ENCODE measurements around the gene R3HDM2.
"Not testable (repeated sequence)": the region's sequence is repeated elsewhere in the genome, so short reads cannot be mapped to it uniquely, and the experiment has no call there.

R3HDM2 gene

DNA sequence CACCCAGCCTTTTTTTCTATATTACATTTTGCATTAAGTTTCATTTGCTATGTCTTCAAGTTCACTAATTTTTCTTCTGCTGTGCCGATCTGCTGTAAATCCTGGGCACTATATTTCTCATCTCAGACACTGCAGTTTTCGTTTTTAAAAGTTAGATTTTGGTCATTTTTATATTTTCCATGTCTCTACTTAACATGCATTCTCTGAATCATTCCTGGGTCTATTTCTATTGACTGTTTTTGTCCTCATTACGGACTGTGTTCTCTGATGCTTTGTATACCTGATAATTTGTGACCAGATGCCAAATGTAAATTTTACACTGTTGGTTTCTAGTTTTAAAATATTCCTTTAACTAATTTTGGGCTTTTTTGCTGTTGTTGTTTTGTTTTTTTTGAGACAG is 64.5 kb downstream of the R3HDM2 start:
- no peaks in the 10 kb centered on the region for H3K27me3 ChIP-seq (ENCODE audit: control insufficient read depth in 1 of 2, insufficient read depth in 2 of 2, low read length in 2 of 2)
- no peaks in the 10 kb centered on the region for H3K9me3 ChIP-seq (ENCODE audit: low read length)
- H3K27ac ChIP-seq (ENCODE audit: low read depth, low read length): no peak overlapping the region
- H3K9ac ChIP-seq (ENCODE audit: low read length): no peak overlapping the region
- no peak overlapping the region for H3K4me3 ChIP-seq (ENCODE audit: low read depth in 1 of 2, low read length in 2 of 2)
- H3K36me3 ChIP-seq (ENCODE audit: insufficient read depth, low read length): no peaks in the 10 kb centered on the region
- peaks cover 2% of the 10 kb centered on the region for H3K4me1 ChIP-seq (ENCODE audit: insufficient read depth, low read length)

DNA sequence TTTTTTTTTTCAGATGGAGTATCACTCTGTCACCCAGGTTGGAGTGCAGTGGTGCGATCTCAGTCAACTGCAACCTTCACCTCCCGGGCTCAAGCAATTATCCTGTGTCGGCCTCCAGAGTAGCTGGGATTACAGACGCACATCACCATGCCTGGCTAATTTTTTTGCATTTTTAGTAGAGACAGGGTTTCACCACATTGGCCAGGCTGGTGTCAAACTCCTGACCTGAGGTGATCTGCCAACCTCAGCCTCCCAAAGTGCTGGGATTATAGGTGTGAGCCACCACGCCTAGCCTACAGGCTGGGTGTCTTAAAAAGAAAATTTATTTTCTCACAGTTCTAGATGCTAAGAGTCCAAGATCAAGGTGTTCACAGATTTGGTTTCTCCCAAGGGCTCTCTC is 66.7 kb downstream of the R3HDM2 start:
- H3K27ac ChIP-seq (ENCODE audit: low read depth, low read length); H3K9me3 ChIP-seq (ENCODE audit: low read length); H3K9ac ChIP-seq (ENCODE audit: low read length); H3K27me3 ChIP-seq (ENCODE audit: control insufficient read depth in 1 of 2, insufficient read depth in 2 of 2, low read length in 2 of 2); H3K4me3 ChIP-seq (ENCODE audit: low read depth in 1 of 2, low read length in 2 of 2); H3K36me3 ChIP-seq (ENCODE audit: insufficient read depth, low read length); H3K4me1 ChIP-seq (ENCODE audit: insufficient read depth, low read length): not testable (repeated sequence)

DNA sequence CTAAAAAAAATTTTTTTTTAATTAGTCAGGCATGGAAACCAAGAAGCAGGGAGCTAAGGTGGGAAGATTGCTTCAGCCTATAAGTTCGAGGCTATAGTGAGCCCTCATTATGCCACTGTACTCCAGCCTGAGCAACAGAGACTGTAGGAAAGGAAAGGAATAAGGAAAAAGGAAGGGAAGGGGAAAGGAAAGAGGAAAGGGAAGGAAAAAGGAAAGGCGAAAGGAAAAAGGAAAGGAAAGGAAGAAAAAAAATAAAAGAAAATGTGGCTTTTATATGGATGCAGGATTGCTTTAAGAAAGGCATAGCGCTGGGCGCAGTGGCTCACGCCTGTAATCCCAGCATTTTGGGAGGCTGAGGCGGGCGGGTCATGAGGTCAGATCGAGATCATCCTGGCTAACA is 70.4 kb downstream of the R3HDM2 start:
- Histone ChIP-seq H3K9ac (ENCODE audit: low read length) (no peak overlapping the region), H3K9me3 (ENCODE audit: low read length) (no peaks in the 10 kb centered on the region), H3K27me3 (ENCODE audit: control insufficient read depth in 1 of 2, insufficient read depth in 2 of 2, low read length in 2 of 2) (no peaks in the 10 kb centered on the region), H3K4me3 (ENCODE audit: low read depth in 1 of 2, low read length in 2 of 2) (no peak overlapping the region), H3K36me3 (ENCODE audit: insufficient read depth, low read length) (no peaks in the 10 kb centered on the region), H3K27ac (ENCODE audit: low read depth, low read length) (no peak overlapping the region), H3K4me1 (ENCODE audit: insufficient read depth, low read length) (no peaks in the 10 kb centered on the region)

DNA sequence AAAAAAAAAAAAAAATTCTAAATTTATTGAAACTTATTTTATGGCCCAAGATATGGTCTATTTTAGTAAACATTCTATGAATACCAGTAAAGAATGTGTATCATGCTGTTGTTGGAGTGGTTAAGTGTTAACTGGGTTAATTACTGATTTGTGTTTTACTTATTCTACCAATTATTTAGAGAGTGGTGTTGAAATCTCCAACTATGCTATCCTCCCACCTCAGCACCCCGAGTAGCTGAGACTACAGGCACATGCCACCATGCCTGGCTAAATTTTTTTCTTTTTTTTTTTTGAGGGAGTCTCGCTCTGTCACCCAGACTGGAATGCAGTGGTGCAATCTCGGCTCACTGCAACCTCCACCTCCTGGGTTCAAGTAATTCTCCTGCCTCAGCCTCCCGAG is 72.2 kb downstream of the R3HDM2 start:
- Histone ChIP-seq H3K27me3 (ENCODE audit: control insufficient read depth in 1 of 2, insufficient read depth in 2 of 2, low read length in 2 of 2) (no peaks in the 10 kb centered on the region), H3K27ac (ENCODE audit: low read depth, low read length) (no peak overlapping the region), H3K4me1 (ENCODE audit: insufficient read depth, low read length) (no peaks in the 10 kb centered on the region), H3K9ac (ENCODE audit: low read length) (no peak overlapping the region), H3K4me3 (ENCODE audit: low read depth in 1 of 2, low read length in 2 of 2) (no peak overlapping the region), H3K9me3 (ENCODE audit: low read length) (no peaks in the 10 kb centered on the region), H3K36me3 (ENCODE audit: insufficient read depth, low read length) (no peaks in the 10 kb centered on the region)

DNA sequence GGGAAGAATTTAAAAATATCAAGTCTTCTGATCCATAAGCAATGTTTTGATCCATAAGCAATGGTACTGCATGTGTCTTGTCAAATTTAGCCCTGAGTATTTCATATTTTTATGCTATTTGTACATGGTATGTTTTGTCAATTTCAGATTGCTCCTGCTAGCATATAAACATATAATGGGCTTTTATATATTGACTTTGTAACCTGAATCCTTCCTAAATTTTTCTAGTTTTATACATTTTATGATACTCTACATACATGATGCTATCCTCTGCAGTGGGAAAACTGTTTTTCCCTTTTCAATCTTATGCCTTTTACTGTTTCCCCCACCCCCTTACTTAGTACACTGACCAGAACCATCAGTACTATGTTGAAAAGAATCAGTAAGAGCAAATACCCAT is 75.1 kb downstream of the R3HDM2 start:
- H3K9ac ChIP-seq (ENCODE audit: low read length): no peak overlapping the region
- H3K9me3 ChIP-seq (ENCODE audit: low read length): no peaks in the 10 kb centered on the region
- H3K27me3 ChIP-seq (ENCODE audit: control insufficient read depth in 1 of 2, insufficient read depth in 2 of 2, low read length in 2 of 2): no peaks in the 10 kb centered on the region
- no peaks in the 10 kb centered on the region for H3K4me1 ChIP-seq (ENCODE audit: insufficient read depth, low read length)
- no peaks in the 10 kb centered on the region for H3K36me3 ChIP-seq (ENCODE audit: insufficient read depth, low read length)
- H3K27ac ChIP-seq (ENCODE audit: low read depth, low read length): no peak overlapping the region
- H3K4me3 ChIP-seq (ENCODE audit: low read depth in 1 of 2, low read length in 2 of 2): no peak overlapping the region

DNA sequence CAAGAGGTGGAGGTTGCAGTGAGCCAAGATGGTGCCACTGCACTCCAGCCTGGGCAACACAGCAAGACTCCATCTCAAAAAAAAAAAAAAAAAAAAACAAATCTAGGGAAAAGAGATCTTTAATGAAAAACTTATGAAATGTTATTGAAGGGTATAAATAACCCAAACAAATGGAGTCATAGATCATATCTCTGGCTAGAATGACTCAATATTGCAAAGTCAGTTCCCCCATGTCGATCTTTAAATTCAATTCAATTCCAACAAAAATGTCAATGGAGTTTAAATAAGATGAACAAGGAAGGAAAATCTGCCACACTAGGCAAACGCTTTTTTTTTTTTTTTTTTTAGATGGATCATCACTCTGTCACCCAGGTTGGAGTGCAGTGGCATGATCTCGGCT is 78.7 kb downstream of the R3HDM2 start:
- Histone ChIP-seq H3K4me1 (ENCODE audit: insufficient read depth, low read length) (no peaks in the 10 kb centered on the region), H3K9me3 (ENCODE audit: low read length) (no peaks in the 10 kb centered on the region), H3K27ac (ENCODE audit: low read depth, low read length) (no peak overlapping the region), H3K4me3 (ENCODE audit: low read depth in 1 of 2, low read length in 2 of 2) (no peak overlapping the region), H3K36me3 (ENCODE audit: insufficient read depth, low read length) (no peaks in the 10 kb centered on the region), H3K27me3 (ENCODE audit: control insufficient read depth in 1 of 2, insufficient read depth in 2 of 2, low read length in 2 of 2) (no peaks in the 10 kb centered on the region), H3K9ac (ENCODE audit: low read length) (no peak overlapping the region)

DNA sequence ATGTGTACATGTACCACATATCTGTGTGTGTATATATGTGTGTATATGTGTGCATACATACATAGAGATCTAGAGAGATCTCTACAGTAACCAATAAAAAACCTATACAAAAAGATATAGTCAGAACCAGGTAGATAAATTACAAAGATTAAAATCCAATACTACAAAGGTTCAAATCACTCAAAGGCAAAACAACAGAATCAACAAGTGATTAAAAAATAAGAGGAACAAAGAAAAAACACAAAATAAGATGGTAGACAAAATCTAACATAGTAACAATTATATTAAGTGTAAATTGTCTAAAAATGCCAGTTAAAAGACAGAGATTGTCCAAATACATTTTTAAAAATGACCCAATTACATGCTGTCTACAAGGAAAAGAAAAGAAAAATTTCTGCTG is 83.6 kb downstream of the R3HDM2 start:
- Histone ChIP-seq H3K27ac (ENCODE audit: low read depth, low read length) (no peak overlapping the region), H3K4me1 (ENCODE audit: insufficient read depth, low read length) (no peaks in the 10 kb centered on the region), H3K4me3 (ENCODE audit: low read depth in 1 of 2, low read length in 2 of 2) (no peak overlapping the region), H3K36me3 (ENCODE audit: insufficient read depth, low read length) (no peaks in the 10 kb centered on the region), H3K9me3 (ENCODE audit: low read length) (no peaks in the 10 kb centered on the region), H3K27me3 (ENCODE audit: control insufficient read depth in 1 of 2, insufficient read depth in 2 of 2, low read length in 2 of 2) (no peaks in the 10 kb centered on the region), H3K9ac (ENCODE audit: low read length) (no peak overlapping the region)

DNA sequence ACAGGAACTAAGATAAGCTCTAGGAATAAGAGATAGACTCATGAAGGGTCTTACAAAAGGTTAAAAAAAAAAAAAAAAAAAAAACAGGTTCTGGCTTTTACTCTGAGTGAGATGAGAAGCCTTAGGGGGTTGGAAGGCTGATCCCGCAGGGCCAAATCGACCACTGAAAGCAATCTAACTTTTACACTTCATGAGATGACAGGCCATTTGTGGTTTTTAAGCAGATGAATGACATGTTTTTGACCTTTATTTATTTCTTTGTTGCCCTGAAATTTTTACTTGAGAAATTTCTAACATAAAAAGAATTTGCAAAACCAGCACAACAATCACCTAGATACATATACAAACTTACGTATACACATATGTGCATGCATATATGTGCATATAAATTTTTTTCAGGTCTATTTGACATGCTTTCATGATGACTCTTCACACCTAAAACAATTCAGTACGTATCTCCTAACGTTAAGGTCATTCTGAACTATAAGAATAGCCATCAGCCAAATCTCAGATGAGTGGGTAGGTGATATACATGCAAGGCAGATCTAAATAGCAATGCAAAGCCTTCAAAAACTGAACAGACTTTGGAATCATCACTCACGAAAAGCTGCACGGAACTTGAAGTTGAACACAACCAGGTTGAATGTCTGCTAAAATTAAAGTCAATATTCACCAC is 87.0 kb downstream of the R3HDM2 start:
- Histone ChIP-seq H3K27ac (ENCODE audit: low read depth, low read length) (no peak overlapping the region), H3K27me3 (ENCODE audit: control insufficient read depth in 1 of 2, insufficient read depth in 2 of 2, low read length in 2 of 2) (no peaks in the 10 kb centered on the region), H3K36me3 (ENCODE audit: insufficient read depth, low read length) (no peaks in the 10 kb centered on the region), H3K9me3 (ENCODE audit: low read length) (no peaks in the 10 kb centered on the region), H3K4me1 (ENCODE audit: insufficient read depth, low read length) (peaks cover 9% of the 10 kb centered on the region), H3K4me3 (ENCODE audit: low read depth in 1 of 2, low read length in 2 of 2) (no peak overlapping the region), H3K9ac (ENCODE audit: low read length) (no peak overlapping the region)

DNA sequence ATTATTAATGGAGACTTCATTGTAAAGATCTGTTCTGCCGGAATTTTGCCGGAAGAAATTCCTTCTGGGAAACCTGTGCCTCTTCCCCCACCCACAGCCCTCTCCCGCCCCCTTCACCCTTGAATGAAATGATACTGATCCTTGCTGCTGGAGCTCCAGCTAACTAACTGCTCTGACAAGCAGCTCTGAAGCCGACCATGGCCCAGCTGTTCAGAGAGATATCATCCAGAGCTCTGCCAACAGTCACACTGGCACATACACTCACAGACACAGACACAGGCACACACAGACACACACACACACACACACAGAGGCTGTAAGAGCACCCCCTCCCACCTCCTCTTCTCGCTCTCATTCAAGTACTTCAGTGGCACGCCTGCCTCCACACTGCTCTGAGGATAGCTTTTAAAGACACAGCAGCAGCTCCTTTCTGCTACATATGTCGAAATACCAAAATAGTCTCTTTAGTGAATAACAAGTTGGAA is 88.6 kb downstream of the R3HDM2 start:
- Histone ChIP-seq H3K27ac (ENCODE audit: low read depth, low read length) (no peak overlapping the region), H3K9ac (ENCODE audit: low read length) (no peak overlapping the region), H3K4me3 (ENCODE audit: low read depth in 1 of 2, low read length in 2 of 2) (no peak overlapping the region), H3K9me3 (ENCODE audit: low read length) (no peaks in the 10 kb centered on the region), H3K4me1 (ENCODE audit: insufficient read depth, low read length) (peaks cover 9% of the 10 kb centered on the region), H3K27me3 (ENCODE audit: control insufficient read depth in 1 of 2, insufficient read depth in 2 of 2, low read length in 2 of 2) (no peaks in the 10 kb centered on the region), H3K36me3 (ENCODE audit: insufficient read depth, low read length) (no peaks in the 10 kb centered on the region)

DNA sequence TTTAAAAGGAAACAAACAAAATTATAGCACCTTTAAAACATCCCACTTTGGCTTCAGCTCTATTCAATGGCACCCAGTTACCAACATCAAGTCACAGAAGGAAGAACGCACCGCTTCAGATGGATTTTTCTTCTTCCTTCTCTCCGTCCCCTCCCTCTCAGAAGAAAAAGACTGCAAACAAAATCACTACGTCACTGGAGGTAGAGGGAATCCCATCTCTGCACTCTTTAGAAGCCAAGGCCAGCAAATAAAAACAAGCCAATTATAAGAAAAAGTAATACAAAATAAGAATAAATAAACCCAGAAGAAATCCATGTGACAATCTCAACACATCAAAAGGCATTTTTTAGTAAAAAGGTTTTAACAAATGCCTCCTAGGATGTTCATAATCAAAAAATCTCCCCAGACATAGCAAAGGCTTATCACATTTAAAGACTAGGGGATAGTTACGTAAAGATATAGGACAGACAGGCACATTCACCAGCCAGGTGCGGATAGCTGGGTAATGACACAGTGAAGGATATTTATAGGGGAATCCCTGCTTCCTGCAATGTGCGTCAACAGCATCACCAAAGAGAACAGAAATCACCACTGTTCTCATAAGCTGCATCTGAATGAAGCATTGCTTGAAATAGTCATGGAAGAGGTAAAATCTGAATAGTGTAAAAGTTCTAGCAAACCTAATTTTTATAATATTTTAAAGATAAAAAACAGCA is 89.4 kb downstream of the R3HDM2 start:
- H3K9ac ChIP-seq (ENCODE audit: low read length): no peak overlapping the region
- peaks cover 9% of the 10 kb centered on the region for H3K4me1 ChIP-seq (ENCODE audit: insufficient read depth, low read length)
- no peaks in the 10 kb centered on the region for H3K9me3 ChIP-seq (ENCODE audit: low read length)
- H3K27ac ChIP-seq (ENCODE audit: low read depth, low read length): no peak overlapping the region
- H3K4me3 ChIP-seq (ENCODE audit: low read depth in 1 of 2, low read length in 2 of 2): no peak overlapping the region
- no peaks in the 10 kb centered on the region for H3K27me3 ChIP-seq (ENCODE audit: control insufficient read depth in 1 of 2, insufficient read depth in 2 of 2, low read length in 2 of 2)
- H3K36me3 ChIP-seq (ENCODE audit: insufficient read depth, low read length): no peaks in the 10 kb centered on the region

DNA sequence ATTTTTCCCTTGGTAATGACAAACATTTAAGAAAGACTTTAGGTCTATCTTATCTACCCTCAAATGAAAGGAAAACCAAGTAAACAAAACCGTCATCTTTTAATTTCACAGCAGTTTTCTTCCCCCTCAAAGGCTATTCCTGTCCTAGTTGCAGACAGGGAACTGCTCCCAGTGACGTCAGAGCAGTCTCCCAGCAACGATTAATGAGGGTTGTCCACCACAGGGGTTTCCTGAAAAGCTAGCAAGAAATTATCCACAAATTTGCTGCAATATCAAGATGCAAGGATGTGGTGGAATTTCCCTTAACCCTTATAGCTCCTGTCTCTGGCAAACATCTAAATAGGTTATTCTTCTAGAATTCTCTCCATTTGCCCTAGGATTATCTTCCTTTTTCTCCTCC is 90.7 kb downstream of the R3HDM2 start:
- Histone ChIP-seq H3K27me3 (ENCODE audit: control insufficient read depth in 1 of 2, insufficient read depth in 2 of 2, low read length in 2 of 2) (no peaks in the 10 kb centered on the region), H3K4me1 (ENCODE audit: insufficient read depth, low read length) (peaks cover 9% of the 10 kb centered on the region), H3K9me3 (ENCODE audit: low read length) (no peaks in the 10 kb centered on the region), H3K9ac (ENCODE audit: low read length) (no peak overlapping the region), H3K27ac (ENCODE audit: low read depth, low read length) (no peak overlapping the region), H3K36me3 (ENCODE audit: insufficient read depth, low read length) (no peaks in the 10 kb centered on the region), H3K4me3 (ENCODE audit: low read depth in 1 of 2, low read length in 2 of 2) (no peak overlapping the region)

DNA sequence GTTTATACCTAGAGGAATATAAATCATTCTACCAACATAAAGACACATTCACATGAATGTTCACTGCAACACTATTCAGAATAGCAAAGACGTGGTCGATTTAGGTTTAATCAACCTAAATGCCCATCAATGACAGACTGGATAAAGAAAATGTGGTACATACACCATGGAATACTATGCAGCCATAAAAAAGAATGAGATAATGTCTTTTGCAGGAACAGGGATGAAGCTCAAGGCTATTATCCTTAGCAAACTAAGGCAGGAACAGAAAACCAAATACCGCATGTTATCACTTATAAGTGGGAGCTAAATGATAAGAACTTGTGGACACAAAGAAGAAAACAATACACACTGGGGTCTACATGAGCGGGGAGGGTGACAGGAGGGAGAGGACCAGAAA is 94.5 kb downstream of the R3HDM2 start:
- not testable (repeated sequence) for H3K27ac ChIP-seq (ENCODE audit: low read depth, low read length); H3K9ac ChIP-seq (ENCODE audit: low read length); H3K27me3 ChIP-seq (ENCODE audit: control insufficient read depth in 1 of 2, insufficient read depth in 2 of 2, low read length in 2 of 2); H3K4me3 ChIP-seq (ENCODE audit: low read depth in 1 of 2, low read length in 2 of 2); H3K36me3 ChIP-seq (ENCODE audit: insufficient read depth, low read length); H3K9me3 ChIP-seq (ENCODE audit: low read length)
- peaks cover 16% of the 10 kb centered on the region for H3K4me1 ChIP-seq (ENCODE audit: insufficient read depth, low read length)

All from muscle layer of colon (tissue), 2 donors.